Thoracic aorta (tissue), 2 donors: ENCODE results near the gene MRPL53. TPM values are rescaled to one million over a fixed set of nuclear protein-coding genes. Genes with fewer than 3 reads are reported as not detected.

Source experiments
- ATAC-seq: fragments of 150-250 bp; one replicate; pipeline ENCODE4 v1.8.0; 2017; ENCODE audit warnings: low read depth; ENCODE audit not compliant: insufficient number of reproducible peaks, low FRiP score
- DNase-seq: peaks from one replicate; pipeline ENCODE4 v3.0.0-alpha.2; 2020; ENCODE audit warnings: low spot score
- H3K27ac ChIP-seq, 2 donors: fragments of 200-600 bp; sonication (generic); 1 replicate in 1 of 2; 2 replicates in 1 of 2; pipeline ENCODE4 v1.5.1; 2016; ENCODE audit warnings: mild to moderate bottlenecking in 2 of 2, moderate library complexity in 2 of 2
- H3K27me3 ChIP-seq: fragments of 200-600 bp; sonication (generic); replicated peaks from 2 replicates; pipeline ENCODE4 v1.6.0; 2016; ENCODE audit warnings: mild to moderate bottlenecking; ENCODE audit not compliant: insufficient read depth
- H3K36me3 ChIP-seq: fragments of 200-600 bp; sonication (generic); one replicate; pipeline ENCODE4 v1.5.1; 2016
- H3K4me1 ChIP-seq, 2 donors: fragments of 200-600 bp; sonication (generic); 1 replicate in 1 of 2; 2 replicates in 1 of 2; pipeline versions ENCODE4 v1.5.1 to v1.6.0; 2016; ENCODE audit warnings: low read depth in 2 of 2, mild to moderate bottlenecking in 1 of 2; ENCODE audit not compliant: control insufficient read depth in 1 of 2
- H3K4me3 ChIP-seq: fragments of 200-600 bp; sonication (generic); 2 replicates; pipeline ENCODE4 v1.5.1; 2016; ENCODE audit warnings: mild to moderate bottlenecking
- H3K9me3 ChIP-seq: fragments of 200-600 bp; sonication (generic); 2 replicates; pipeline ENCODE4 v1.5.1; 2016
- total RNA-seq, 2 donors: library from RNA; depleted of rRNA; stranded (reverse); fragments of >200 nt; gene quantifications; one replicate each; pipeline versions ENCODE4 v1.1.0 to v1.2.3, GENCODE V29; 2016
- TF ChIP-seq, protein P1 (sequence below): fragments of 200-600 bp; sonication (generic); IDR thresholded peaks from one replicate; pipeline ENCODE4 v1.5.1; 2019; ENCODE audit warnings: antibody characterized with exemption

The MRPL53 gene
- total RNA-seq, 2 donors from 2014 or later = 14.6 to 40.8 TPM

DNA sequence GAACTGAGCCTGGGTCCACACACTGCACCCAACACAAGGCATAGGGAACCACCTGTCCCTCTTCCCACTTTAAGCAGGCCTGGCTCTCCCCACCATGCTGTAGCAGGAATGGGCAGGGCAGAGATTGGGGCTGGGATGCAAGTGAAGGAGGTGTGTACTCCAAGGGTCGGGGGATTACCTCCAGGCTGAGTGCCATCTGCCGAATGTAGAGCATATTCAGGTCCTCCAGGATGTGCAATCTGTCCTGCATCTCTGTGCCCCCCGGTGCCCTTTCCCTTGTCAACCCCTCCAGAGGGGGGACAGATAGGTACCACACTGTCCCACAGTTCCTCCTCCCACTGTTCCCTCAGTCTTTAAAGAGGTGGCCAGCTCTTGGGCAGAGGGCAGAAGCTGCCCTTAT, 33.1 kb downstream of the MRPL53 start:
- Histone ChIP-seq H3K4me3 (peak overlapping the region; percentile 72), H3K27ac (peak overlapping the region; percentile 40 to 54), H3K9me3 (no peaks in the 10 kb centered on the region), H3K4me1 (peaks cover 3 to 49% of the 10 kb centered on the region in 2 donors), H3K36me3 (no peaks in the 10 kb centered on the region), H3K27me3 (no peaks in the 10 kb centered on the region)
- no peak for ATAC-seq
- TF ChIP-seq, protein P1, sequence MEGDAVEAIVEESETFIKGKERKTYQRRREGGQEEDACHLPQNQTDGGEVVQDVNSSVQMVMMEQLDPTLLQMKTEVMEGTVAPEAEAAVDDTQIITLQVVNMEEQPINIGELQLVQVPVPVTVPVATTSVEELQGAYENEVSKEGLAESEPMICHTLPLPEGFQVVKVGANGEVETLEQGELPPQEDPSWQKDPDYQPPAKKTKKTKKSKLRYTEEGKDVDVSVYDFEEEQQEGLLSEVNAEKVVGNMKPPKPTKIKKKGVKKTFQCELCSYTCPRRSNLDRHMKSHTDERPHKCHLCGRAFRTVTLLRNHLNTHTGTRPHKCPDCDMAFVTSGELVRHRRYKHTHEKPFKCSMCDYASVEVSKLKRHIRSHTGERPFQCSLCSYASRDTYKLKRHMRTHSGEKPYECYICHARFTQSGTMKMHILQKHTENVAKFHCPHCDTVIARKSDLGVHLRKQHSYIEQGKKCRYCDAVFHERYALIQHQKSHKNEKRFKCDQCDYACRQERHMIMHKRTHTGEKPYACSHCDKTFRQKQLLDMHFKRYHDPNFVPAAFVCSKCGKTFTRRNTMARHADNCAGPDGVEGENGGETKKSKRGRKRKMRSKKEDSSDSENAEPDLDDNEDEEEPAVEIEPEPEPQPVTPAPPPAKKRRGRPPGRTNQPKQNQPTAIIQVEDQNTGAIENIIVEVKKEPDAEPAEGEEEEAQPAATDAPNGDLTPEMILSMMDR = no peak
- DNase-seq = no peak

DNA sequence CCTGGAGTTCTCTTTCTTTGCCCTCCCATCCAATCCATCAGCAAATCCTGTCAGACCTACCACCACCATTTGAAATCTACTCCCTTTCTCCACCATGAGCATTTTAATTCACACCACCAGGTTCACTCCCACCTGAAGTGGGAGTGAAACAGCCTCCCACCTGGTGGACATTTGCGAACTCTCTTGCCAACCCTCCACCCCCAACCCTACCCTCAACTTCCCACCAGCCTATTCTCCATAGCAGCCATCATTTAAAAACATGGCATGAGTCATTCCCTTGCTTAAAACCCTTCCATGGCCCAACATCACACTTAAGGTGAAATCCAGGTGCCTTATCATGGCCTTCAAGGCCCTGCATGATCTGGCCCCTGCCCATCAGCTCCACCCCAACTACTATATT, 34.2 kb downstream of the MRPL53 start:
- TF ChIP-seq, protein P1 = no peak
- ATAC-seq = no peak
- Histone ChIP-seq H3K27ac (no peak overlapping the region), H3K36me3 (no peaks in the 10 kb centered on the region), H3K9me3 (no peaks in the 10 kb centered on the region), H3K27me3 (no peaks in the 10 kb centered on the region), H3K4me1 (peaks cover 3 to 43% of the 10 kb centered on the region in 2 donors), H3K4me3 (no peak overlapping the region)
- no peak for DNase-seq

DNA sequence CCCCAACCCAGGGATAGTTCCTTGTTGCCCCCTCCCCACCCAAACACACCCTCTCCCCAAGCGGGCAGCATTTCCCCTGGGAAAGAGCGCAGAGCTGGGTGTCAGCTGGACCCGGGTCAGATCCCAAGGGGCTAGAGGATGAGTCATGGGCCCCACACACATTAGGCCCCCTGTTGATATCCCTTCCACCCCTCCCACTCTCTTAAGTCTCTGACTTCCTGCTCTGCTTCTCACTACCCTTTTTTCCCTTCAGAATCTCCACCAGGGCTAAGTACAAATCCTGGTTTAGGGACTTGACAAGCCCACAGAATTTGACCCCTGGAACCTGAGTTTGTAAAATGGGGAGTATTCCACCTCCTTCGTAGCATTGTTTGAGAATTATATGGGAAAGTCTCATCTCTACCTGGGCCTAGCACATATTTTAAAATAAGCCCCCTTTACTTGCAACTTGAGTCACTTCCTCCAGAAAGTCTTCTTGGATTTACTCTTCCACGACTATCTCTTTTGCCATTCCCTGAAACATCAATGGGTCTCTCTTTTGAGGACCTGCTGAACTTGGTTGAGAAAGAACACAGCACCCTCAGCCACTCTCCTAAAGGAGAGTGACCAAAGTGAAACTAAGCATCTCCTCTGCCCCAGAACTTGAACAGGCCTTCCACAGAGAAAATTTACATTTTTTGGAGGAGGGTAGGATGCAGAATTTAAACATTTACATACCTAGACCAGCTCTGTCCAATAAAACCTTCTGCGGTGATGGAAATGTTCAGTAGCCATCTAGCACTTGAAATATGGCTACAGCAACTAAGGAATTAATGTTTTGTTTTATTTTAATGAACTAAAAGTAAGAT, 35.4 kb downstream of the MRPL53 start:
- Histone ChIP-seq H3K36me3 (no peaks in the 10 kb centered on the region), H3K9me3 (no peaks in the 10 kb centered on the region), H3K27me3 (no peaks in the 10 kb centered on the region), H3K4me3 (no peak overlapping the region), H3K27ac (no peak overlapping the region), H3K4me1 (peaks cover 3 to 41% of the 10 kb centered on the region in 2 donors)
- DNase-seq = no peak
- TF ChIP-seq, protein P1 = no peak
- no peak for ATAC-seq

DNA sequence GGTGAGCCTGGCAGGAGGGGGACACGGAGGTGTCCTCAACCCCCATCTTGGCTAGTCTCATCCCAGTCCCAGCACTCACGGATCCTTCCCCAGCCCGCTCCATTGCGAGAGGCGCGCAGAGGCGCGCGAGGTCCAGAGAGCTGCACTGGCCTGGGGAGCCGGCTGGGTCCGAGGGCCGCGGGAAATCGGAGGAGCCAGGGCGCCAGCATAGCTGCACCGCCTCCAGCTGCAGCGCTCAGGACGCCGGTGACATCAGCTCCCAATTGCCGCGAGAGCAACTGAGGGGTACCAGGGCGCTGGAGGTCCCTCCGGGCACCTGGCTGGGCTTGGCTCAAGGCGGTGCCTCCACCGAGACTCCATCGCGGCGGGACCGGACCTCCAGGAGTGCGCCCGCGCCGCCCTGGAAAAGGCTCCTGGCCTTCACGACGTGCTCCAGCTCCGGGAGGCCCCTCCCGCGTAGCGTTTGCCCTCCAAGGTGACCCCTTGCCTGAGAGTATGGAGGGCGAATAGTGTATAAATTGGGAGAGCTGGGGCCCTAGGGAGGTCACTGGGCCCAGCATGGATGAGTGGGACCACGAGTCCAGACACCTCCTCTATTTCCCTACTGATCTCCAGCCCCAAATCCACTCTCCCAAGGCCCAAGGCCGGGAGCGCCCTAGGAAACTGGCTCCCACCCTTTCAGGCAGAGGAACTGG, 36.2 kb downstream of the MRPL53 start:
- Histone ChIP-seq H3K9me3 (no peaks in the 10 kb centered on the region), H3K27ac (no peak overlapping the region), H3K4me3 (no peak overlapping the region), H3K27me3 (no peaks in the 10 kb centered on the region), H3K4me1 (peaks cover 3 to 32% of the 10 kb centered on the region in 2 donors), H3K36me3 (peaks cover 3% of the 10 kb centered on the region)
- TF ChIP-seq, protein P1 = no peak
- ATAC-seq (no peak), DNase-seq (no peak)

DNA sequence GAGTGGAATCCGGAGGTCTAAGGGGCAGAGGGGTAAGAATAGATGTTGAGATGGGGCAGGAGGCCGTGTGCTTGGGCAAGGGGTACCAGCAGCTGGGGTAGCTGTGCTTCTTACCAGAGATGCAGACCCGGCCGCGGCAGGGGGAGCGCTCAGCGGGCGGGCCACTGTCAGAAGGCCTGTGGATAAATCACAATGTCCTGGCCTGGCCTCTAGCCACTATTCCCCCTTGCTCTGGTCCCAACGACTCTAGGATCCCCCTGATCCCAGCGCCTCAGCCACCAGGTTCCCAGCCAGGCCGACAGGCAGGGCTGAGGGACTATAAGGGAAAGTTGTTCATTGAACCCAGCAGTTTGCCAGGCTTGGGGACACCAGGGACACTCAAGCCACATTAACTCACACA, 42.0 kb downstream of the MRPL53 start:
- no peaks in the 10 kb centered on the region for H3K4me1 ChIP-seq
- peaks cover 29% of the 10 kb centered on the region for H3K36me3 ChIP-seq

More for the DNA sequence above, 42.0 kb downstream of the MRPL53 start:
- H3K4me3 ChIP-seq = no peak overlapping the region
- DNase-seq (no peak), ATAC-seq (no peak)
- no peak overlapping the region for H3K27ac ChIP-seq
- no peaks in the 10 kb centered on the region for H3K27me3 ChIP-seq
- H3K9me3 ChIP-seq = no peaks in the 10 kb centered on the region
- TF ChIP-seq, protein P1 = no peak
